Esophagus muscularis mucosa (tissue), 4 donors: Measurements from ENCODE around the gene MMS19. TPM values are rescaled to one million over a fixed set of nuclear protein-coding genes. Genes with fewer than 3 reads are reported as not detected.
A peak's percentile ranks its signal among the peaks of the same experiment; 100 is the strongest.
"Not testable (repeated sequence)": the region's sequence is repeated elsewhere in the genome, so short reads cannot be mapped to it uniquely, and the experiment has no call there.

Source experiments
- DNase-seq: peaks from one replicate; pipeline ENCODE4 v3.0.0-alpha.2; 2017; ENCODE audit errors: extremely low spot score
- H3K27ac ChIP-seq, 4 donors: fragments of 200-600 bp; sonication (generic); replicated peaks in 1 of 4; 1 replicate in 3 of 4; 2 replicates in 1 of 4; pipeline ENCODE4 v1.5.1; 2016 to 2019; ENCODE audit warnings: mild to moderate bottlenecking in 1 of 4
- H3K27me3 ChIP-seq, 4 donors: fragments of 200-600 bp; sonication (generic); one replicate each; pipeline versions ENCODE4 v1.5.1 to v1.6.0; 2016 to 2019
- H3K36me3 ChIP-seq, 4 donors: fragments of 200-600 bp; sonication (generic); one replicate each; pipeline ENCODE4 v1.5.1; 2016 to 2019
- H3K4me1 ChIP-seq, 4 donors: fragments of 200-600 bp; sonication (generic); one replicate each; pipeline ENCODE4 v1.5.1; 2016 to 2019
- H3K4me3 ChIP-seq, 4 donors: fragments of 200-600 bp; sonication (generic); 1 replicate in 2 of 4; 2 replicates in 2 of 4; pipeline ENCODE4 v1.5.1; 2016 to 2019; ENCODE audit warnings: mild to moderate bottlenecking in 4 of 4, moderate library complexity in 1 of 4
- H3K9me3 ChIP-seq, 4 donors: fragments of 200-600 bp; sonication (generic); 1 replicate in 3 of 4; 2 replicates in 1 of 4; pipeline ENCODE4 v1.5.1; 2016 to 2019
- CTCF ChIP-seq, 3 experiments: fragments of 200-600 bp in 2 of 3; fragments of 450-650 bp in 1 of 3; sonication (generic) in 2 of 3; IDR thresholded peaks; one replicate each; pipeline ENCODE4 v1.5.1; 2017 to 2019; ENCODE audit warnings: antibody characterized with exemption in 3 of 3, mild to moderate bottlenecking in 2 of 3, moderate library complexity in 1 of 3
- EP300 ChIP-seq: sonication (generic); formaldehyde crosslinking; IDR thresholded peaks from one replicate; pipeline ENCODE4 v1.6.1; 2017; ENCODE audit warnings: antibody characterized with exemption
- POLR2A ChIP-seq: fragments of 450-650 bp; IDR thresholded peaks from one replicate; pipeline ENCODE4 v1.6.1; 2017; ENCODE audit warnings: antibody characterized with exemption, moderate library complexity, mild to moderate bottlenecking, low read depth
- POLR2AphosphoS5 ChIP-seq, 2 donors: sonication (generic); formaldehyde crosslinking; IDR thresholded peaks; one replicate each; pipeline ENCODE4 v1.6.1; 2017; ENCODE audit warnings: antibody characterized with exemption in 2 of 2
- WGBS: methylation state at CpG from one replicate; pipeline ENCODE4 v1.1.5; 2018; 5-methylcytosine and 5-hydroxymethylcytosine counted together
- intact Hi-C: fragments of 100-400 bp; cut with DNase I; formaldehyde crosslinking; loops from one replicate; pipeline ENCODE4 v1.15.1; 2023
- total RNA-seq, 4 donors: library from RNA; depleted of rRNA; stranded (reverse); fragments of >200 nt; gene quantifications; one replicate each; pipeline versions ENCODE4 v1.1.0 to v1.2.1, GENCODE V29; 2016

MMS19 gene
- total RNA-seq, 4 donors from 2014 or later, result 46.9 to 51.4 (median 48.6) TPM

GRCh38 chr10:97475936-97476594 lies 22.2 kb downstream of the MMS19 start:
- peaks cover 50 to 100% (median 95%) of the 10 kb centered on the region in 4 donors for H3K36me3 ChIP-seq
- WGBS, result 63% methylated on average over 2 of the region's 2 CpGs
- no peak for DNase-seq
- no peaks in the 10 kb centered on the region for H3K9me3 ChIP-seq
- no peak overlapping the region for H3K4me3 ChIP-seq
- H3K27me3 ChIP-seq, result no peaks in the 10 kb centered on the region
- intact Hi-C loops, result no loop called here
- H3K4me1 ChIP-seq, result peaks cover 3 to 15% (median 12%) of the 10 kb centered on the region in 4 donors
- no peak for TF ChIP-seq EP300
- TF ChIP-seq POLR2A, result no peak
- no peak for TF ChIP-seq POLR2AphosphoS5 (IDR thresholded peaks at IDR 0.05)
- no peak for TF ChIP-seq CTCF (IDR thresholded peaks at IDR 0.05)
- H3K27ac ChIP-seq, result no peak overlapping the region

- DNase-seq, result no peak
- Histone ChIP-seq H3K27me3 (no peaks in the 10 kb centered on the region), H3K9me3 (no peaks in the 10 kb centered on the region), H3K4me3 (no peak overlapping the region), H3K27ac (no peak overlapping the region), H3K36me3 (peaks cover 54 to 100% (median 94%) of the 10 kb centered on the region in 4 donors), H3K4me1 (peaks cover 0 to 10% (median 7%) of the 10 kb centered on the region in 4 donors)
- 97% methylated on average over 4 of the region's 4 CpGs for WGBS
- intact Hi-C loops, result no loop called here
- no peak for TF ChIP-seq POLR2AphosphoS5 (IDR thresholded peaks at IDR 0.05)
- TF ChIP-seq POLR2A, result no peak
- no peak for TF ChIP-seq EP300
- TF ChIP-seq CTCF (IDR thresholded peaks at IDR 0.05), result no peak
These were observed 23.3 kb downstream of the MMS19 start for GRCh38 chr10:97474918-97475317.

- H3K9me3 ChIP-seq, H3K27ac ChIP-seq, H3K27me3 ChIP-seq, intact Hi-C loops, H3K4me1 ChIP-seq, DNase-seq, H3K4me3 ChIP-seq: not testable (repeated sequence)
- H3K36me3 ChIP-seq, result peaks cover 79 to 100% (median 92%) of the 10 kb centered on the region in 4 donors
- WGBS, result 89% methylated on average over 7 of the region's 12 CpGs
These were observed 29.4 kb downstream of the MMS19 start for GRCh38 chr10:97468781-97469180.

GRCh38 chr10:97468162-97468561 lies 30.1 kb downstream of the MMS19 start:
- no peak for DNase-seq
- H3K27ac ChIP-seq, result no peak overlapping the region
- H3K4me1 ChIP-seq, result peaks cover 0 to 7% (median 2%) of the 10 kb centered on the region in 4 donors
- H3K9me3 ChIP-seq, result no peaks in the 10 kb centered on the region
- no peak overlapping the region for H3K4me3 ChIP-seq
- H3K36me3 ChIP-seq, result peaks cover 74 to 100% (median 89%) of the 10 kb centered on the region in 4 donors
- intact Hi-C loops, result no loop called here
- 85% methylated on average over 2 of the region's 3 CpGs for WGBS
- no peaks in the 10 kb centered on the region for H3K27me3 ChIP-seq
- no peak for TF ChIP-seq POLR2A
- no peak for TF ChIP-seq EP300
- no peak for TF ChIP-seq CTCF (IDR thresholded peaks at IDR 0.05)
- no peak for TF ChIP-seq POLR2AphosphoS5 (IDR thresholded peaks at IDR 0.05)

- intact Hi-C loops, result no loop called here
- TF ChIP-seq POLR2A, result no peak
- no peak for TF ChIP-seq EP300
- TF ChIP-seq CTCF (IDR thresholded peaks at IDR 0.05), result no peak
- TF ChIP-seq POLR2AphosphoS5 (IDR thresholded peaks at IDR 0.05), result no peak
- no peak overlapping the region for H3K4me3 ChIP-seq
- peaks cover 0 to 7% (median 2%) of the 10 kb centered on the region in 4 donors for H3K4me1 ChIP-seq
- H3K36me3 ChIP-seq, result peaks cover 77 to 100% (median 89%) of the 10 kb centered on the region in 4 donors
- peak overlapping the region in 1 of 4 donors; percentile 14 for H3K27ac ChIP-seq
- H3K9me3 ChIP-seq, result no peaks in the 10 kb centered on the region
- DNase-seq, result no peak
- WGBS, result 100% methylated on average over 4 of the region's 4 CpGs
- no peaks in the 10 kb centered on the region for H3K27me3 ChIP-seq
These were observed 31.5 kb downstream of the MMS19 start for GRCh38 chr10:97466755-97467154.
